Midbrain (tissue), 1 donor: ENCODE measurements around the gene GPR85.
"Not testable (repeated sequence)": the region's sequence is repeated elsewhere in the genome, so short reads cannot be mapped to it uniquely, and the experiment has no call there.

ENCODE experiments used
- DNase-seq: peaks from one replicate; lab custom pipeline; 2025; lab: John Stamatoyannopoulos, UW

GPR85 gene

GRCh38 chr7:113083816-113084495 is 2.7 kb downstream of the GPR85 start:
- no peak for DNase-seq

DNA sequence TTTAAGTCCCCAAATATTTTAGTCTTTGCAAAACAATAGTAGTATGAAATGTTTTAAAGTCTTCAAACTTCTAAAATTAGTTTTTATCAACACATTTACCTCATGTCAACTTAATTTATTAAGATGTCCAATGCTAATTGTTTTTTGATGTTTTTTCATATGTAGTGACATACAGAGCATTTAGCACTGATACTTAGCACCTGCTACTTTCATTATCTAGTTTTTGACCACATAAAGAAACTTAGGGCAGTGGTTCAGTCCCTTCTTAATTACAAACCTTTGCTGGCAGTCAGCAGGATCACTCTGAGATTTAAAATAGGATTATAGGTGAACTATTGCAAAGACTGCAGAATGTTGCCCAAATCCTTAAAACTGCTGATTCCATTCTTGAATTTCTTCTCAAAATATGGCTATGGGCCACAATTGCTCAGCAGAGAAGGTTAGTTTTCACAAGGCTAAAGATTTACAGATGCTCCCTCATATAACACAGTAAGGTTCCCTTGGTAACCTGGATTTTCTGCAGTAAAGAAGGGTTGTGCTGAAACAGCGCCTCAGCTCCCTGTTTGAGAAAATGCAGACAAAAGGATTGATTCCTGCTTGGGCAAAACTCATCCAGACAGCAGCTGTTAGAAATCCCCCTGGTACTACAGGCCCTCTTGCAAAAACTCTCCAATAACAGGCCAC is 3.4 kb downstream of the GPR85 start:
- DNase-seq = no peak

- DNase-seq = no peak
These were observed 8.3 kb downstream of the GPR85 start for GRCh38 chr7:113078331-113078730.

DNA sequence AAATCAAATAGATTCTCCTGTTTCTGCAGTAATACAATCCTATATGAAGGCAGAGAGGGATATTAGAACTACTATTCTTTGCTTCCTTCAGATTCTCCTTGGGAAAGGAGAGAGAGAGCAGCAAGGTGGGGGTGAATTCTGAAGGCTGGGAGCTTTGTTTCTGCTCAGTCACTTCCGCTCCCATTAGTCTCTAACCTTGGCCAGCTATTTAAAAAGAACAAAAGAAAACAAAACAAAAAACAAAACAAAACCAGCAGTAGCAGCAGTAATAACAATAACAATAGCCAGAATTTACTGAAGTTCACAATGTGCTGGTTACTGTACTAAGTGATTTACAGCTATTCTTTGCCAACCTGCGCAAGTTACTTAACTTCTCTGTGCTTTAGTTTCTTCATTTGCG is 9.9 kb downstream of the GPR85 start:
- no peak for DNase-seq

DNA sequence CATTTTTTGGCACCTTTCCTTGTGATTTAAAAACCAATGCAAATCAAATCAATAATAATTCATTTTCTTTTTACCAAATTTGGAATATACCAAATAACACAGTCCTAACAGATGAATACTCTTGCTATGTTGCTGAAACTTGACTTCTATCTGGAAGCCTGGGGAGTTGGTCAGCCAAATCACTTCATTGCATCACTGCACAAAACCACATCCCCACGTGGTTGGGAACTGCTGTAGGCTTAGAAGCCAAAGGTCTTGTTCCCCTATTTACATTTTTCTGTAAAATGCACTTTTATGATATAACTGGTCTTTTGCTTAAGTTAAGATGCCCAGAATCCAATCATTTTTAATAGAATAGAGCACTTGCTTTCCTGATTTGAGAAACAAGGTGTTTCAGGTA is 15.2 kb downstream of the GPR85 start:
- DNase-seq = no peak

GRCh38 chr7:113062499-113062898 is 24.1 kb downstream of the GPR85 start:
- no peak for DNase-seq

DNA sequence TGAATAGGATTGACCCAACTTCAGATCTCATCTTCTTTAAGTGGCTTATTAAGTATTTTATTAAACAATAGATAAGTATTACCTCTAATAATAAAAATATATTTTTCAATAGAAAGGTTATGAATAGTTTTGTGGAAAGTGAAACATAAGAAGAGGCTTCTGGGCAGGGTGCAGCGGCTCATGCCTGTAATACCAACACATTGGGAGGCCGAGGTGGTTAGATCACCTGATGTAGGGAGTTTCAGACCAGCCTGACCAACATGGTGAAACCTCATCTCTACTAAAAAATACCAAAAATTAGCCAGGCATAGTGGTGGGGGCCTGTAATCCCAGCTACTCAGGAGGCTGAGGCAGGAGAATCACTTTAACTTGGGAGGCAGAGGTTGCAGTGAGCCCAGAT is 26.5 kb downstream of the GPR85 start:
- no peak for DNase-seq

- DNase-seq = no peak
These were observed 31.7 kb downstream of the GPR85 start for GRCh38 chr7:113054938-113055337.

DNA sequence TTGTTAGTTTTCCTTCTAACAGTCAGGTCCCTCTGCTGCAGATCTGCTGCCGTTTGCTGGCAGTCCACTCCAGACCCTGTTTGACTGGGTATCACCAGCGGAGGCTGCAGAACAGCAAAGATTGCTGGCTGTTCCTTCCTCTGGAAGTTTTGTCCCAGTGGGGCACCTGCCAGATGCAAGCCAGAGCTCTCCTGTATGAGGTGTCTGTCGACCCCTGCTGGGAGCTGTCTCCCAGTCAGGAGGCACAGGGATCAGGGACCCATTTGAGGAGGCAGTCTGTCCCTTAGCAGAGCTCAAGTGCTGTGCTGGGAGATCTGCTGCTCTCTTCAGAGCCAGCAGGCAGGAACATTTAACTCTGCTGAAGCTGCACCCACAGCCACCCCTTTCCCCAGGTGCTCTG is 32.4 kb downstream of the GPR85 start:
- DNase-seq = not testable (repeated sequence)

- not testable (repeated sequence) for DNase-seq
These were observed 37.4 kb downstream of the GPR85 start for GRCh38 chr7:113049221-113049620.

- no peak for DNase-seq
These were observed 40.2 kb downstream of the GPR85 start for GRCh38 chr7:113046453-113046852.

DNA sequence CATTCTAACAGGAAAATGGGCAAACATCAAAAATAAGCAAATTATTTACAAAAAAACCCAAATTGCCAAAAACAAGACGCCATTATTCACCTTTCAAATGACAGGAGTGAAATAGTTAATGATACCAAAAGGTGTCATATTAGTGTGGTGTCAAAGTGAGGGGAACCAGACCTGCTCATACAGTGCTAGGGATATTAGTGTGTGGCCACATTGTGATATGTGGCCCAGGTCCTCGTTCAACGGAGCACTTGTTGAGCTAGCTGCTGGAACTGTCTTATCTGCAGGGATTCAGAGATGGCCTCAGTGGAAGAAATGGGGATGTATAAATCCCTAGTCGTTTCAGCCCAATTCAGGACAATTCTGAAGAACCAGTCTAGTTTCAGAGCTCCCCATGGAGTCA is 41.2 kb downstream of the GPR85 start:
- DNase-seq = no peak

GRCh38 chr7:113044394-113044793 is 42.2 kb downstream of the GPR85 start:
- DNase-seq = no peak

GRCh38 chr7:113040849-113041248 is 45.8 kb downstream of the GPR85 start:
- no peak for DNase-seq

DNA sequence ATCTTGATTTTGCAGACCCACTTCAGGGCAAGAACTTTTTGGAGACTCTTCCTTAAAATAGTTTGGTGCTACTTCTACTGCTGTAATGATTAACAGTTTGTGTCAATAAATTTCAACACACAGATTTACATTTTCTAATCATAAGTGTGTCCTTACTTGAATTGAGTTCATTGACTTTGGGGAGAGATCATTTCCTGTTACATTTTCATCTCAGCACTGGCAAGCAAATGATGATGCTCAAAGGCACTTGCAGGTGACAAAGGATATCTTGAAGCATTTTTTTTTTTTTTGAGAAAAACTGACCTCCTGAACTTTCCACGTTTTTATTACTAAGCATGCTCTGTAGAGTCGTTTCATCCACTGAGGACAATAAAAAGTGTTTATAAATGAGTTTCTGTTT is 52.7 kb downstream of the GPR85 start:
- DNase-seq = no peak
